HL-60 (cell line): ENCODE measurements around the gene PLAAT3.

Experiments
- POLR2AphosphoS5 ChIP-seq: IDR thresholded peaks from 2 replicates; pipeline ENCODE4 v1.6.1; 2012; ENCODE audit warnings: low read depth
- TF ChIP-seq, protein P1 (sequence below): IDR thresholded peaks from one replicate; pipeline ENCODE4 v1.5.1; 2011; ENCODE audit warnings: low read length, control low read depth, inconsistent platforms; ENCODE audit not compliant: insufficient read depth

- TF ChIP-seq, protein P1, sequence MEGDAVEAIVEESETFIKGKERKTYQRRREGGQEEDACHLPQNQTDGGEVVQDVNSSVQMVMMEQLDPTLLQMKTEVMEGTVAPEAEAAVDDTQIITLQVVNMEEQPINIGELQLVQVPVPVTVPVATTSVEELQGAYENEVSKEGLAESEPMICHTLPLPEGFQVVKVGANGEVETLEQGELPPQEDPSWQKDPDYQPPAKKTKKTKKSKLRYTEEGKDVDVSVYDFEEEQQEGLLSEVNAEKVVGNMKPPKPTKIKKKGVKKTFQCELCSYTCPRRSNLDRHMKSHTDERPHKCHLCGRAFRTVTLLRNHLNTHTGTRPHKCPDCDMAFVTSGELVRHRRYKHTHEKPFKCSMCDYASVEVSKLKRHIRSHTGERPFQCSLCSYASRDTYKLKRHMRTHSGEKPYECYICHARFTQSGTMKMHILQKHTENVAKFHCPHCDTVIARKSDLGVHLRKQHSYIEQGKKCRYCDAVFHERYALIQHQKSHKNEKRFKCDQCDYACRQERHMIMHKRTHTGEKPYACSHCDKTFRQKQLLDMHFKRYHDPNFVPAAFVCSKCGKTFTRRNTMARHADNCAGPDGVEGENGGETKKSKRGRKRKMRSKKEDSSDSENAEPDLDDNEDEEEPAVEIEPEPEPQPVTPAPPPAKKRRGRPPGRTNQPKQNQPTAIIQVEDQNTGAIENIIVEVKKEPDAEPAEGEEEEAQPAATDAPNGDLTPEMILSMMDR = no peak
- no peak for TF ChIP-seq POLR2AphosphoS5
Measured at GRCh38 chr11:63530021-63530420, 84.2 kb downstream of the PLAAT3 start.
